Muscle of leg (tissue), 11 donors: ENCODE data around the gene RSPH6A. TPM values are rescaled to one million over a fixed set of nuclear protein-coding genes. Genes with fewer than 3 reads are reported as not detected.

ENCODE experiments used
- DNase-seq: peaks from one replicate; pipeline ENCODE4 v3.0.0; 2013
- H3K27ac ChIP-seq: one replicate; pipeline ENCODE4 v1.5.1; 2013; ENCODE audit warnings: mild to moderate bottlenecking, low read length, control low read depth
- H3K27me3 ChIP-seq: one replicate; pipeline ENCODE4 v1.6.1; 2013; ENCODE audit warnings: low read length; ENCODE audit not compliant: control insufficient read depth, insufficient read depth
- H3K36me3 ChIP-seq: one replicate; pipeline ENCODE4 v1.6.1; 2013; ENCODE audit warnings: low read length; ENCODE audit not compliant: control insufficient read depth, insufficient read depth
- H3K4me1 ChIP-seq: one replicate; pipeline ENCODE4 v1.6.1; 2013; ENCODE audit warnings: low read length; ENCODE audit not compliant: control insufficient read depth, insufficient read depth
- H3K4me3 ChIP-seq: one replicate; pipeline ENCODE4 v1.5.1; 2013; ENCODE audit warnings: low read length, control low read depth
- H3K9me3 ChIP-seq: replicated peaks from 2 replicates; pipeline ENCODE4 v1.6.1; 2013; ENCODE audit warnings: low read depth, low read length; ENCODE audit not compliant: control insufficient read depth
- WGBS: methylation state at CpG from one replicate; pipeline ENCODE4 v1.1.5; 2013; ENCODE audit warnings: missing lambda C conversion rate; ENCODE audit not compliant: insufficient coverage; 5-methylcytosine and 5-hydroxymethylcytosine counted together
- polyA plus RNA-seq, 8 donors: library from polyadenylated mRNA; unstranded; fragments of 120-200 nt; gene quantifications; one replicate each; pipeline versions ENCODE4 v1.2.1 to v1.2.3, GENCODE V29; 2013; ENCODE audit warnings: inconsistent platforms in 1 of 8, low replicate concordance in 1 of 8; ENCODE audit not compliant: insufficient read length in 8 of 8, insufficient read depth in 1 of 8
- total RNA-seq: library from RNA; stranded (reverse); fragments of 120-200 nt; gene quantifications from one replicate; pipeline ENCODE4 v1.2.4, GENCODE V29; 2013

RSPH6A gene
- total and polyA plus RNA-seq, 9 donors, result 0.05 to 0.11 (median 0.09) TPM; not detected in 6

- 83% methylated on average over 21 of the region's 22 CpGs for WGBS
- peaks cover 6% of the 10 kb centered on the region for H3K4me1 ChIP-seq
- no peaks in the 10 kb centered on the region for H3K9me3 ChIP-seq
- no peak overlapping the region for H3K4me3 ChIP-seq
- no peak for DNase-seq
- no peak overlapping the region for H3K27ac ChIP-seq
- no peaks in the 10 kb centered on the region for H3K27me3 ChIP-seq
- peaks cover 91% of the 10 kb centered on the region for H3K36me3 ChIP-seq
Observed at GRCh38 chr19:45825917-45826893, 11.1 kb upstream of the RSPH6A start.

GRCh38 chr19:45825263-45825605 is 10.1 kb upstream of the RSPH6A start:
- peaks cover 95% of the 10 kb centered on the region for H3K36me3 ChIP-seq
- no peaks in the 10 kb centered on the region for H3K9me3 ChIP-seq
- H3K27ac ChIP-seq, result no peak overlapping the region
- no peaks in the 10 kb centered on the region for H3K27me3 ChIP-seq
- peaks cover 6% of the 10 kb centered on the region for H3K4me1 ChIP-seq
- H3K4me3 ChIP-seq, result no peak overlapping the region
- 96% methylated on average over 3 of the region's 8 CpGs for WGBS
- no peak for DNase-seq

GRCh38 chr19:45824531-45825262 is 9.6 kb upstream of the RSPH6A start:
- Histone ChIP-seq H3K4me1 (peaks cover 6% of the 10 kb centered on the region), H3K9me3 (no peaks in the 10 kb centered on the region), H3K27me3 (no peaks in the 10 kb centered on the region), H3K36me3 (peaks cover 95% of the 10 kb centered on the region), H3K27ac (no peak overlapping the region), H3K4me3 (no peak overlapping the region)
- DNase-seq, result no peak
- 87% methylated on average over 24 of the region's 26 CpGs for WGBS

GRCh38 chr19:45824041-45824471 is 8.9 kb upstream of the RSPH6A start:
- H3K9me3 ChIP-seq, result no peaks in the 10 kb centered on the region
- H3K4me1 ChIP-seq, result peaks cover 6% of the 10 kb centered on the region
- H3K27me3 ChIP-seq, result no peaks in the 10 kb centered on the region
- H3K36me3 ChIP-seq, result peaks cover 92% of the 10 kb centered on the region
- 66% methylated on average over 10 of the region's 12 CpGs for WGBS
- no peak overlapping the region for H3K4me3 ChIP-seq
- H3K27ac ChIP-seq, result no peak overlapping the region
- no peak for DNase-seq

GRCh38 chr19:45823182-45823581 is 8.1 kb upstream of the RSPH6A start:
- DNase-seq, result no peak
- Histone ChIP-seq H3K36me3 (peaks cover 88% of the 10 kb centered on the region), H3K9me3 (no peaks in the 10 kb centered on the region), H3K27ac (no peak overlapping the region), H3K4me3 (no peak overlapping the region), H3K4me1 (peaks cover 6% of the 10 kb centered on the region), H3K27me3 (no peaks in the 10 kb centered on the region)
- WGBS, result 89% methylated on average over 9 of the region's 12 CpGs

- Histone ChIP-seq H3K4me1 (peaks cover 6% of the 10 kb centered on the region), H3K36me3 (peaks cover 84% of the 10 kb centered on the region), H3K27ac (no peak overlapping the region), H3K27me3 (no peaks in the 10 kb centered on the region), H3K9me3 (no peaks in the 10 kb centered on the region), H3K4me3 (no peak overlapping the region)
- DNase-seq, result no peak
- WGBS, result 100% methylated on average over 1 of the region's 5 CpGs
Observed at GRCh38 chr19:45822716-45823115, 7.6 kb upstream of the RSPH6A start.

GRCh38 chr19:45821570-45821969 is 6.5 kb upstream of the RSPH6A start:
- Histone ChIP-seq H3K9me3 (no peaks in the 10 kb centered on the region), H3K4me3 (no peak overlapping the region), H3K4me1 (peaks cover 11% of the 10 kb centered on the region), H3K27me3 (no peaks in the 10 kb centered on the region), H3K36me3 (peaks cover 74% of the 10 kb centered on the region), H3K27ac (no peak overlapping the region)
- WGBS, result 83% methylated on average over 10 of the region's 10 CpGs
- DNase-seq, result no peak

GRCh38 chr19:45821103-45821521 is 6.0 kb upstream of the RSPH6A start:
- WGBS, result 64% methylated on average over 8 of the region's 8 CpGs
- peaks cover 15% of the 10 kb centered on the region for H3K4me1 ChIP-seq
- no peaks in the 10 kb centered on the region for H3K27me3 ChIP-seq
- DNase-seq, result no peak
- no peak overlapping the region for H3K27ac ChIP-seq
- no peaks in the 10 kb centered on the region for H3K9me3 ChIP-seq
- H3K36me3 ChIP-seq, result peaks cover 69% of the 10 kb centered on the region
- no peak overlapping the region for H3K4me3 ChIP-seq

- peaks cover 64% of the 10 kb centered on the region for H3K36me3 ChIP-seq
- H3K4me1 ChIP-seq, result peaks cover 21% of the 10 kb centered on the region
- no peak overlapping the region for H3K4me3 ChIP-seq
- no peak overlapping the region for H3K27ac ChIP-seq
- H3K27me3 ChIP-seq, result no peaks in the 10 kb centered on the region
- no peak for DNase-seq
- H3K9me3 ChIP-seq, result no peaks in the 10 kb centered on the region
- WGBS, result 74% methylated on average over 15 of the region's 20 CpGs
Observed at GRCh38 chr19:45820413-45821102, 5.5 kb upstream of the RSPH6A start.

GRCh38 chr19:45819769-45820168 is 4.7 kb upstream of the RSPH6A start:
- Histone ChIP-seq H3K9me3 (no peaks in the 10 kb centered on the region), H3K27ac (no peak overlapping the region), H3K36me3 (peaks cover 56% of the 10 kb centered on the region), H3K27me3 (no peaks in the 10 kb centered on the region), H3K4me3 (no peak overlapping the region), H3K4me1 (peaks cover 27% of the 10 kb centered on the region)
- WGBS, result 79% methylated on average over 5 of the region's 6 CpGs
- DNase-seq, result no peak
